CD14-positive monocyte (primary cell): ENCODE data around the gene NFIC. TPM values are rescaled to one million over a fixed set of nuclear protein-coding genes. Genes with fewer than 3 reads are reported as not detected.

Experiments
- DNase-seq, 3 donors: peaks; one replicate each; pipeline ENCODE4 v3.0.0-alpha.2; 2011 to 2022
- H2AFZ ChIP-seq: 2 replicates; pipeline ENCODE4 v1.6.0; 2012; ENCODE audit warnings: mild to moderate bottlenecking, low read depth, low read length, inconsistent platforms; ENCODE audit not compliant: insufficient read depth, poor library complexity, severe bottlenecking
- H3K27ac ChIP-seq, 2 donors: 1 replicate in 1 of 2; 2 replicates in 1 of 2; pipeline ENCODE4 v1.5.1; 2012 to 2013; ENCODE audit warnings: low read length in 2 of 2, control low read depth in 1 of 2, inconsistent platforms in 1 of 2, low read depth in 1 of 2, mild to moderate bottlenecking in 1 of 2
- H3K27me3 ChIP-seq, 2 donors: one replicate each; pipeline versions ENCODE4 v1.6.0 to v1.6.1; 2011 to 2013; ENCODE audit warnings: low read length in 2 of 2; ENCODE audit not compliant: control insufficient read depth in 2 of 2, insufficient read depth in 2 of 2
- H3K36me3 ChIP-seq, 2 donors: replicated peaks in 1 of 2; 1 replicate in 1 of 2; 2 replicates in 1 of 2; pipeline versions ENCODE4 v1.5.1 to v1.6.1; 2012 to 2013; ENCODE audit warnings: low read length in 2 of 2, control low read depth in 1 of 2, inconsistent platforms in 1 of 2, mild to moderate bottlenecking in 1 of 2; ENCODE audit not compliant: insufficient read depth in 2 of 2, control insufficient read depth in 1 of 2
- H3K4me1 ChIP-seq, 2 donors: 1 replicate in 1 of 2; 2 replicates in 1 of 2; pipeline versions ENCODE4 v1.5.1 to v1.6.1; 2012 to 2013; ENCODE audit warnings: low read length in 2 of 2, control low read depth in 1 of 2, inconsistent platforms in 1 of 2, mild to moderate bottlenecking in 1 of 2, moderate library complexity in 1 of 2; ENCODE audit not compliant: insufficient read depth in 2 of 2, control insufficient read depth in 1 of 2
- H3K4me2 ChIP-seq: replicated peaks from 2 replicates; pipeline ENCODE3; 2012; ENCODE audit warnings: low read length, moderate library complexity, mild to moderate bottlenecking; ENCODE audit not compliant: poor library complexity, severe bottlenecking; ENCODE audit errors: extremely low read depth
- H3K4me3 ChIP-seq, 3 experiments: fragments of 200-600 bp in 1 of 3; sonication (generic) in 1 of 3; replicated peaks in 1 of 3; 1 replicate in 2 of 3; 2 replicates in 1 of 3; pipeline ENCODE4 v1.5.1; 2011 to 2013; ENCODE audit warnings: low read length in 3 of 3, mild to moderate bottlenecking in 3 of 3, control low read depth in 2 of 3, low read depth in 2 of 3, inconsistent platforms in 1 of 3, moderate library complexity in 1 of 3
- H3K79me2 ChIP-seq: 2 replicates; pipeline ENCODE4 v1.6.0; 2012; ENCODE audit warnings: mild to moderate bottlenecking, control low read depth, inconsistent platforms, low read length, moderate library complexity; ENCODE audit not compliant: insufficient read depth
- H3K9ac ChIP-seq: 2 replicates; pipeline ENCODE4 v1.6.0; 2017; ENCODE audit warnings: low read length, mild to moderate bottlenecking; ENCODE audit not compliant: insufficient read depth, poor library complexity, severe bottlenecking
- H3K9me3 ChIP-seq, 2 donors: replicated peaks in 1 of 2; 1 replicate in 1 of 2; 2 replicates in 1 of 2; pipeline versions ENCODE4 v1.5.1 to v1.6.1; 2012 to 2013; ENCODE audit warnings: low read length in 2 of 2, control low read depth in 1 of 2; ENCODE audit not compliant: control insufficient read depth in 1 of 2, insufficient read depth in 1 of 2
- H4K20me1 ChIP-seq: 2 replicates; pipeline ENCODE4 v1.6.0; 2012; ENCODE audit warnings: mild to moderate bottlenecking, low read length, control low read depth, moderate library complexity; ENCODE audit not compliant: insufficient read depth
- H3K27ac Mint-ChIP-seq, 7 donors: one replicate each; pipeline ENCODE4 v1.8.0; 2020; ENCODE audit warnings: mild to moderate bottlenecking in 7 of 7, mixed read lengths in 7 of 7, moderate library complexity in 6 of 7, inconsistent platforms in 2 of 7
- H3K27me3 Mint-ChIP-seq, 3 donors: one replicate each; pipeline ENCODE4 v1.8.0; 2021 to 2022; ENCODE audit warnings: low read depth in 3 of 3, mild to moderate bottlenecking in 3 of 3, mixed read lengths in 3 of 3, moderate library complexity in 3 of 3, inconsistent platforms in 1 of 3
- H3K36me3 Mint-ChIP-seq, 2 donors: one replicate each; pipeline ENCODE4 v1.8.0; 2020; ENCODE audit warnings: mixed read lengths in 2 of 2, inconsistent platforms in 1 of 2, mild to moderate bottlenecking in 1 of 2
- H3K4me1 Mint-ChIP-seq: one replicate; pipeline ENCODE4 v1.8.0; 2020; ENCODE audit warnings: mild to moderate bottlenecking, mixed read lengths
- H3K4me3 Mint-ChIP-seq, 2 donors: one replicate each; pipeline ENCODE4 v1.8.0; 2020; ENCODE audit warnings: mild to moderate bottlenecking in 2 of 2, mixed read lengths in 2 of 2, moderate library complexity in 1 of 2
- H3K9me3 Mint-ChIP-seq, 7 donors: one replicate each; pipeline ENCODE4 v1.8.0; 2020 to 2022; ENCODE audit warnings: mixed read lengths in 7 of 7, mild to moderate bottlenecking in 6 of 7, moderate library complexity in 6 of 7, inconsistent platforms in 2 of 7
- CTCF ChIP-seq: fragments of 200-600 bp; IDR thresholded peaks from one replicate; pipeline ENCODE4 v1.8.0; 2022; ENCODE audit warnings: antibody characterized with exemption, mild to moderate bottlenecking
- WGBS: methylation state at CpG from one replicate; pipeline ENCODE4 v1.1.5; 2013; ENCODE audit warnings: missing lambda C conversion rate; ENCODE audit not compliant: insufficient coverage; 5-methylcytosine and 5-hydroxymethylcytosine counted together
- intact Hi-C, 2 donors: fragments of 100-400 bp; cut with micrococcal nuclease; formaldehyde crosslinking; loops; one replicate each; pipeline versions ENCODE4 v1.15.0 to v1.15.1; 2023
- polyA plus RNA-seq, 3 donors: library from polyadenylated mRNA; depleted of rRNA in 1 of 3; unstranded in 2 of 3; stranded (reverse) in 1 of 3; fragments of 300-500 nt in 2 of 3; fragments of >200 nt in 1 of 3; fragmentation: Illumina TruSeq in 2 of 3; gene quantifications; 1 replicate in 2 of 3; 2 replicates in 1 of 3; pipeline ENCODE4 v1.2.3, GENCODE V29; 2012 to 2021

NFIC gene
- polyA plus RNA-seq, 3 donors = 7.0 to 13.8 (median 11.5) TPM

- no peak for TF ChIP-seq CTCF
- Histone ChIP-seq H2AFZ (no peak overlapping the region), H3K4me3 (no peak overlapping the region), H4K20me1 (peaks cover 100% of the 10 kb centered on the region), H3K27ac (no peak overlapping the region), H3K4me2 (no peak overlapping the region), H3K36me3 (peaks cover 33 to 50% of the 10 kb centered on the region in 2 donors), H3K9me3 (no peaks in the 10 kb centered on the region), H3K4me1 (no peaks in the 10 kb centered on the region), H3K27me3 (no peaks in the 10 kb centered on the region), H3K9ac (no peak overlapping the region), H3K79me2 (peaks cover 100% of the 10 kb centered on the region)
- WGBS = 92% methylated on average over 13 of the region's 15 CpGs
- DNase-seq = no peak
- H3K27me3 Mint-ChIP-seq = no peaks in the 10 kb centered on the region
- peaks cover 19 to 53% of the 10 kb centered on the region in 2 donors for H3K36me3 Mint-ChIP-seq
- H3K9me3 Mint-ChIP-seq = no peaks in the 10 kb centered on the region
- intact Hi-C loops = no loop called here
- H3K27ac Mint-ChIP-seq = peak overlapping the region in 1 of 7 donors; percentile 22
- peaks cover 2% of the 10 kb centered on the region for H3K4me1 Mint-ChIP-seq
- no peak overlapping the region for H3K4me3 Mint-ChIP-seq
Observed at GRCh38 chr19:3515891-3516422, 149.6 kb downstream of the NFIC start.

GRCh38 chr19:3516675-3517207 lies 150.4 kb downstream of the NFIC start:
- Histone ChIP-seq H2AFZ (no peak overlapping the region), H3K79me2 (peaks cover 100% of the 10 kb centered on the region), H3K4me1 (no peaks in the 10 kb centered on the region), H3K27me3 (no peaks in the 10 kb centered on the region), H3K9ac (no peak overlapping the region), H3K9me3 (no peaks in the 10 kb centered on the region), H3K4me2 (no peak overlapping the region), H3K36me3 (peaks cover 26 to 47% of the 10 kb centered on the region in 2 donors), H3K4me3 (no peak overlapping the region), H4K20me1 (peaks cover 100% of the 10 kb centered on the region), H3K27ac (no peak overlapping the region)
- Mint-ChIP-seq H3K9me3 (no peaks in the 10 kb centered on the region), H3K36me3 (peaks cover 19 to 55% of the 10 kb centered on the region in 2 donors), H3K27me3 (no peaks in the 10 kb centered on the region), H3K27ac (peak overlapping the region in 4 of 7 donors; percentile 19 to 57 (median 27)), H3K4me1 (peaks cover 2% of the 10 kb centered on the region), H3K4me3 (no peak overlapping the region)
- 89% methylated on average over 13 of the region's 15 CpGs for WGBS
- DNase-seq = no peak
- TF ChIP-seq CTCF = no peak
- intact Hi-C loops = no loop called here
